Activated CD8-positive, alpha-beta memory T cell treated with anti-CD3 and anti-CD28 coated beads for 48 hours (primary cell): ENCODE measurements around the gene ELOVL1.
A peak's percentile ranks its signal among the peaks of the same experiment; 100 is the strongest.
"Not testable (repeated sequence)": the region's sequence is repeated elsewhere in the genome, so short reads cannot be mapped to it uniquely, and the experiment has no call there.

Experiments used
- DNase-seq, 3 experiments: peaks; one replicate each; pipeline ENCODE4 v3.0.0-alpha.2; 2020; ENCODE audit warnings: low read depth in 2 of 3, low spot score in 2 of 3

Gene ELOVL1

GRCh38 chr1:43367904-43368645 is at the start of gene ELOVL1:
ELOVL1 (minus strand) TSS chr1:43368011; CDS start chr1:43365609, 2,402 bp downstream.
- peak; percentile 84 to 90 (median 87) for DNase-seq

- DNase-seq: no peak
Observed at GRCh38 chr1:43415901-43416300, 48.1 kb upstream of the ELOVL1 start.

DNA sequence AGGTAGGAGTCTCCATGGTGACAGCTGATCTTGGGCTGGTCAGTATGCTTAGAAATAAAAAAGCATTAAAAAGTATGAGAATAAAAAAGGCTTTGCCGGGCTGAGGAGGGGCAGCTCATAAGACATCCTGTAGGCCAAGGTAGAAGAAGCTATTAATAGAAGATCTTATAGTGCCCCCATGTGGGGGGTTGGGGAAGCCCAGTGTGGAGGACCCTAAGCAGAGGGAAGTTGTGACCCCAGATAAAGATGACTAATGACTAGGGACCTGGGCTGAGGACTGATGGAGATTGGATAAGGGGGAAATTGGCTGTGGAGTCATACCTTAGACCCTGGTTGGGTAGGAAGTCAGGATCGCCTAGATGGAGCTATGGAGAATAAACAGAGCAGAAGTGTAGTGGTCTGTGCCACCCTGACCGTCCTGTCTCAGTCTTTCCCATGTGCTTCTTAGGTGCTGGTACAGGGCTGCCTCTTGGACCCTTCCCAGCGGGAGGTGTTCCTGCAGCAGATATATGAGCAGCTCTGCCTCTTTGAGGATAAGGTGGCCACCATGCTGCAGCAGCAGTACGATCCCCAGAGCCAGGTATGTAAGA is 46.9 kb upstream of the ELOVL1 start:
- DNase-seq: peak in 2 of 3 experiments; percentile 15 to 26

- not testable (repeated sequence) for DNase-seq
Observed at GRCh38 chr1:43413426-43413825, 45.6 kb upstream of the ELOVL1 start.

DNA sequence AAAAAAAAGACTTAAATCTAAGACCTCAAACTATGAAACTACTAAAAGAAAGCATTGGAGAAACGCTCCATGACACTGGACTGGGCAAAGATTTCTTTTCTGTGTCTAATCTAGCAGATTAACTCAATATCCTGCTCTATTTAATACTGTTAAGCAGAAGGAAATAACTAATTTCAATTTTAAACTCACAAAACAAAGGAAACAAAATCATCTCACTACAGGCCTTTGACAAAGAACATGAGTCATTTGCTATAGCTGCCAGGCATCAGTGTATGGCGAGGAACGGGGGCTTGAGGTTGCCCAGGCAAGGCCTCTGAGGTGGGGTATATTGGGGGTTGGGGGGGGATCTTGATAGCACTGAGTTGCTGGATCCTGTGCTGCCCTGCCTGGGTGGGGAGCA is 42.8 kb upstream of the ELOVL1 start:
- DNase-seq: no peak

DNA sequence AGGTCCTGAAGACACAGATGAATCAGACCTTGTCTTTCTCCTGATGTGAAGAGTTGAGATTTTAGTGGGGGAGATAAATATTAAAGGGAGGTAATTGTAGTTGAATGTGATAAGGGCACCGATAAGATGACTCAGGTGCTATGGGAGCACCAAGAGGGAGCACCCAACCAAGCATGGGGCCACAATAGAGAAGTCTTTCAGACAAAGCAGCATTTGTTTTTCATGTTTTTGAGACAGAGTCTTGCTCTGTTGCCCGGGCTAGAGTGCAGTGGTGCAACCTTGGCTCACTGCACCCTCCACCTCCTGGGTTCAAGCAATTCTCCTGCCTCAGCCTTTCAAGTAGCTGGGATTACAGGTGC is 38.0 kb upstream of the ELOVL1 start:
- no peak for DNase-seq

- DNase-seq: no peak
Observed at GRCh38 chr1:43405219-43405875, 37.5 kb upstream of the ELOVL1 start.

GRCh38 chr1:43404353-43404752 is 36.5 kb upstream of the ELOVL1 start:
- no peak for DNase-seq

DNA sequence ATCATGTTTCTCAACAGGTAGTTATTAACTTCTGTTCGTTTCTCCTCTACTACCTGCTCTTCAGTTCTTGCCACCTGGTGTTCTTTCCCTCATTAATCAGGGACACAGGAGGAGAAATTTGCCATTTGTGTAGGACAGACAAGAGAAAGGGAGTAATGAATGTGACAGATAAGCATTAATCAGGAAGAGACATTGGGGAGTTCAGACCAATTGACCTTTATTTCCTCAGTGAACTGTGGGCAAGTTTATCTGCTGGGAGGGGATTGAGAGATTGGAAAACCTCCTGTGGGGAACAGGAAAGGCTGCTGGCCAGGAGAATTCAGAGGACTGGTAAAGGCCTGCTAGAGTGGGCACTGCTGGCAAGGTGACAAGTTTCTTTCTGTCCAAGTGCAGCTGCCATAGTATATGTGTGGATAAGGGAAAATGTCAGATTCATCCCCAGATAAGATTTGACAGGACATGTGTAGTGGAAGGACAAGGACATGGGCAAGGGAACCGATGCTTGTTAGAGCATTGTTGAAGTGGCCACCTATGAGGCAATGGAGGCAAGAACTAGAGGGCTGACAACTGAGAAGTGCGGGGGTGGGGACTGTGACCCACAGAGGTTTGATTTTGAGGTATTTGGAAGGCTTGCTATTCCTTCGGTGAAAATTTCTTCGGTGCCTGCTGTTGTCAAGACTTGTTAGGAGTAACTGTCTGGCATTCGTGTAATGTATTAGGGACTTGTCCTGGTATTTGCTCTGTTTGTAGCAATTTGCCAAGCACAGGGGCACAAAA is 34.5 kb upstream of the ELOVL1 start:
- no peak for DNase-seq

DNA sequence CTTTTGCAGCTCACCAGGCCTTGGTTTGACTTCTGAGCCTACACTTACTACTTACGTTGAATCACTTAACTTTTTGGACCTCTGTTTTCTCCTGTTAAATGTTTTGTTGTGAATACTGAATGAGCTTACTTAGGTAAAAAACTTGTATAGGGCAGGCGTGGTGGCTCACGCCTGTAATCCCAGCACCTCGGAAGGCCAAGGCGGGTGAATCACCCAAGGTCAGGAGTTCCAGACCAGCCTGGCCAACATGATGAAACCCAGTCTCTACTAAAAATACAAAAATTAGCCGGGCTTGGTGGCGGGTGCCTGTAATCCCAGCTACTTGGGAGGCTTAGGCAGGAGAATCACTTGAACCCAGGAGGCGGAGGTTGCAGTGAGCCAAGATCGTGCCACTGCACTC is 32.6 kb upstream of the ELOVL1 start:
- DNase-seq: not testable (repeated sequence)

GRCh38 chr1:43398227-43398626 is 30.4 kb upstream of the ELOVL1 start:
- no peak for DNase-seq

GRCh38 chr1:43396059-43396458 is 28.2 kb upstream of the ELOVL1 start:
- DNase-seq: no peak

GRCh38 chr1:43395523-43395922 is 27.7 kb upstream of the ELOVL1 start:
- no peak for DNase-seq

- DNase-seq: no peak
Observed at GRCh38 chr1:43392702-43393101, 24.9 kb upstream of the ELOVL1 start.

GRCh38 chr1:43389326-43390313 is 21.8 kb upstream of the ELOVL1 start, which contains the start of the genes MED8 and SZT2:
MED8 (minus strand) TSS chr1:43389800; CDS start chr1:43389764, 36 bp downstream.
SZT2 (plus strand) TSS chr1:43389899; CDS start chr1:43389969, 70 bp downstream.
- DNase-seq: peak; percentile 71 to 86 (median 81)

GRCh38 chr1:43388613-43389012 is 20.8 kb upstream of the ELOVL1 start:
- no peak for DNase-seq

DNA sequence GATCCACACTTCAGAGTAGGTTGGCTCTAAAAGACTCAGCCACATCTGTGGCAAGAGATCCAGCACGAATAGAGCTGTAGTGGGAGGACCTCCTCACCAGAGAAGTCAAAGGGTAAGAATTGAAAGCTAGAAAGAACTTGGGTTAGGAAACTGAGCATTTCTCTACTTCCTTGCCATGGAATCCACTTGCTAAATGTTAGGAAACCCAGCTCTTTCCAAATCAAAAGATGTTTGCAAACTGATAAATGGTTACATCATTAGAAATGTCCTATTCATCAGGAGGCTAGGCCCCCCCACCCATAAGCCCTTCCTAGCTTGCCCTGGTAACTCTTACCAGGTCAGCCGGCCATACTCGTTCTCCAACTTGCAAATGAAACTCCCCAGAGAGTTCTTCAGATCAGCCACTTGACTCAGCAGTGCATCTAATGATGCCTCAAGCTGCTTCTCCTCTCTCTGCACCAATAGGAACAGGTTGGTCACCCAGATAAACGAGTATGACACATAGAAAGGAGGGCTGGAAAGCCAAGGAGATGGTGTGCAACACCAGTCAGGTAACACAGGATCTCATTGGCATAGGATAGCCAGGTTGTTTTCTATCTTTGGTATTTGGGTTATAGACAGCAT is 20.3 kb upstream of the ELOVL1 start:
- no peak for DNase-seq

DNA sequence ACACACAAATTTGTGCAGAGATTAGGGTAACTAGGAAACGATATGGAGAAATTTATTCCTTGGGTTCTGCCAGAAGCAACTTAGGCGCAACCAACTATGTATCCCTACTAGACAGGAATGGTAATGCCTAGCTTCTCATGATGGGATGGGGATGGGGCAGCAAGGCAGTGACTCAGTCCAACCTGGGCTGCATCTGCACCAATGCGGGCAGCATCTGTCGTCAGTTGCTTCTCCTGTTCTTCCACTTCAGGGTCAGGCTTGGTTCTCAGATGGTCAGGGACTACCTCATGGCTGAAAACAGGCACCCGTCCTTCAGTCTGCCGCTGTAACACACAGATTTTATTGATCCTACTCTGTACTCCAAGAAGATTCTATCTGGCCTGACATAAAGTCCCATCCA is 18.9 kb upstream of the ELOVL1 start:
- no peak for DNase-seq

- DNase-seq: no peak
Observed at GRCh38 chr1:43383449-43383848, 15.6 kb upstream of the ELOVL1 start.
